A549 (cell line): ENCODE data around the gene SOX6. TPM values are rescaled to one million over a fixed set of nuclear protein-coding genes. Genes with fewer than 3 reads are reported as not detected.

Source experiments
- ATAC-seq, 2 experiments: fragments of 200-7000 bp in 1 of 2; fragments of >200 bp in 1 of 2; cut with Nextera tagmentation in 1 of 2; cut with Tn5 transposase in 1 of 2; 3 replicates each; pipeline versions ENCODE4 v1.8.0 to v1.9.1; 2018 to 2020; ENCODE audit warnings: mild to moderate bottlenecking in 1 of 2, moderate library complexity in 1 of 2
- CTCF ChIA-PET: fragments of 300-600 bp; sonication (Branson Sonifier 250); formaldehyde crosslinking; extraction: SDS; loops from one replicate; lab custom pipeline; 2021; ENCODE audit warnings: antibody characterized with exemption, inconsistent platforms; lab: Yijun Ruan, JAX
- POLR2A ChIA-PET: fragments of 350-600 bp; formaldehyde crosslinking; extraction: SDS; loops from one replicate; lab custom pipeline; 2021; ENCODE audit warnings: antibody characterized with exemption, inconsistent platforms; lab: Yijun Ruan, JAX
- DNase-seq, 2 experiments: peaks; one replicate each; pipeline versions ENCODE4 v3.0.0 to v3.0.0-alpha.2; 2011 to 2016; ENCODE audit warnings: low read depth in 1 of 2, low spot score in 1 of 2
- FAIRE-seq: peaks from 2 replicates; lab custom pipeline; 2011; peaks lifted over from hg19 to GRCh38; lab: Jason Lieb, UNC
- H3K27ac ChIP-seq, 2 experiments: fragments of >200 bp; sonication (Bioruptor Twin); formaldehyde crosslinking; 3 replicates each; pipeline ENCODE4 v1.5.1; 2016 to 2017
- H3K4me1 ChIP-seq: fragments of >200 bp; sonication (Bioruptor Twin); formaldehyde crosslinking; 3 replicates; pipeline ENCODE4 v1.6.1; 2016
- H3K4me2 ChIP-seq: fragments of >200 bp; sonication (Bioruptor Twin); formaldehyde crosslinking; 3 replicates; pipeline ENCODE4 v1.6.1; 2016
- H3K4me3 ChIP-seq: fragments of >200 bp; sonication (Bioruptor Twin); formaldehyde crosslinking; 3 replicates; pipeline ENCODE4 v1.5.1; 2016
- H3K9me3 ChIP-seq: fragments of >200 bp; sonication (Bioruptor Twin); formaldehyde crosslinking; 3 replicates; pipeline ENCODE4 v1.6.1; 2016
- ATOH8 ChIP-seq: fragments of 250-450 bp; sonication (Bioruptor Pico); IDR thresholded peaks from 2 replicates; pipeline ENCODE4 v1.5.0; 2020; ENCODE audit warnings: low read depth, mild to moderate bottlenecking, moderate library complexity
- CBX2 ChIP-seq: fragments of 200-600 bp; sonication (generic); IDR thresholded peaks from 2 replicates; pipeline ENCODE4 v1.6.1; 2016; ENCODE audit warnings: low read depth, mild to moderate bottlenecking, borderline replicate concordance
- CBX8 ChIP-seq: fragments of 200-600 bp; sonication (generic); IDR thresholded peaks from 2 replicates; pipeline ENCODE4 v1.6.1; 2016
- CEBPB ChIP-seq, 2 experiments: fragments of >200 bp in 1 of 2; sonication (Bioruptor Twin) in 1 of 2; formaldehyde crosslinking in 1 of 2; IDR thresholded peaks; 2 replicates each; pipeline ENCODE4 v1.6.1; 2012 to 2016
- CHD2 ChIP-seq: fragments of 150-350 bp; IDR thresholded peaks from 2 replicates; pipeline ENCODE4 v1.6.1; 2014; ENCODE audit warnings: low read length; ENCODE audit not compliant: partially characterized antibody
- CHD4 ChIP-seq: fragments of 200-600 bp; sonication (generic); IDR thresholded peaks from 2 replicates; pipeline ENCODE4 v1.6.1; 2016; ENCODE audit warnings: antibody characterized with exemption, mild to moderate bottlenecking, borderline replicate concordance
- EHF ChIP-seq: fragments of 250-450 bp; sonication (Bioruptor Pico); IDR thresholded peaks from 2 replicates; pipeline ENCODE4 v1.5.0; 2020; ENCODE audit warnings: mild to moderate bottlenecking
- EP300 ChIP-seq, 2 experiments: fragments of >200 bp; sonication (Bioruptor Twin); formaldehyde crosslinking; IDR thresholded peaks; 2 replicates in 1 of 2; 3 replicates in 1 of 2; pipeline ENCODE4 v1.6.1; 2016 to 2017
- ESRRA ChIP-seq: fragments of 150-350 bp; IDR thresholded peaks from 2 replicates; pipeline ENCODE4 v1.6.1; 2014; ENCODE audit warnings: mild to moderate bottlenecking, low read length, borderline replicate concordance
- FOSB ChIP-seq: fragments of 250-450 bp; sonication (Bioruptor Pico); IDR thresholded peaks from 2 replicates; pipeline ENCODE4 v1.5.0; 2020; ENCODE audit warnings: mild to moderate bottlenecking, moderate library complexity
- HDAC2 ChIP-seq: fragments of 200-600 bp; sonication (generic); IDR thresholded peaks from 2 replicates; pipeline ENCODE4 v1.6.1; 2016
- HOXB13 ChIP-seq: fragments of 250-450 bp; sonication (Bioruptor Pico); IDR thresholded peaks from 2 replicates; pipeline ENCODE4 v1.5.0; 2020; ENCODE audit warnings: low read depth, mild to moderate bottlenecking, moderate library complexity
- JUN ChIP-seq, 2 experiments: fragments of >200 bp; sonication (Bioruptor Twin); formaldehyde crosslinking; IDR thresholded peaks; 2 replicates in 1 of 2; 3 replicates in 1 of 2; pipeline ENCODE4 v1.6.1; 2016 to 2017
- KDM1A ChIP-seq: fragments of 200-600 bp; sonication (generic); IDR thresholded peaks from 2 replicates; pipeline ENCODE4 v1.6.1; 2016; ENCODE audit warnings: low read depth, mild to moderate bottlenecking
- MAZ ChIP-seq: fragments of 150-350 bp; IDR thresholded peaks from 2 replicates; pipeline ENCODE4 v1.6.1; 2014; ENCODE audit warnings: antibody characterized with exemption, low read depth, low read length, borderline replicate concordance
- NPAS2 ChIP-seq: fragments of 250-450 bp; sonication (Bioruptor Pico); IDR thresholded peaks from 2 replicates; pipeline ENCODE4 v1.8.0; 2022; ENCODE audit warnings: mild to moderate bottlenecking, moderate library complexity, borderline replicate concordance
- PHF8 ChIP-seq: fragments of 200-600 bp; sonication (generic); IDR thresholded peaks from 2 replicates; pipeline ENCODE4 v1.6.1; 2016; ENCODE audit warnings: low read depth, mild to moderate bottlenecking, antibody characterized with exemption, moderate library complexity, borderline replicate concordance
- POLR2A ChIP-seq: IDR thresholded peaks from 2 replicates; pipeline ENCODE4 v1.6.1; 2012; ENCODE audit warnings: mild to moderate bottlenecking, low read length
- RARB ChIP-seq: fragments of 250-450 bp; sonication (Bioruptor Pico); IDR thresholded peaks from 2 replicates; pipeline ENCODE4 v1.8.0; 2021; ENCODE audit warnings: mild to moderate bottlenecking, moderate library complexity
- RCOR1 ChIP-seq: fragments of 150-350 bp; IDR thresholded peaks from 2 replicates; pipeline ENCODE4 v1.6.1; 2014; ENCODE audit warnings: antibody characterized with exemption, low read length, low read depth
- RNF2 ChIP-seq: fragments of 200-600 bp; sonication (generic); IDR thresholded peaks from 2 replicates; pipeline ENCODE4 v1.6.1; 2016; ENCODE audit warnings: low read depth, mild to moderate bottlenecking, antibody characterized with exemption, moderate library complexity, borderline replicate concordance
- SREBF2 ChIP-seq: fragments of 450-650 bp; IDR thresholded peaks from 2 replicates; pipeline ENCODE4 v1.6.1; 2014; ENCODE audit warnings: mild to moderate bottlenecking, moderate library complexity
- TFCP2L1 ChIP-seq: fragments of 250-450 bp; sonication (Bioruptor Pico); IDR thresholded peaks from 2 replicates; pipeline ENCODE4 v1.5.0; 2021; ENCODE audit warnings: mild to moderate bottlenecking
- TP53 ChIP-seq: fragments of 250-450 bp; sonication (Bioruptor Pico); IDR thresholded peaks from 2 replicates; pipeline ENCODE4 v1.5.0; 2021; ENCODE audit warnings: mild to moderate bottlenecking, moderate library complexity
- ZC3H11A ChIP-seq: fragments of 450-650 bp; IDR thresholded peaks from 2 replicates; pipeline ENCODE4 v1.6.1; 2014; ENCODE audit warnings: antibody characterized with exemption, mild to moderate bottlenecking
- ZNF302 ChIP-seq: fragments of 250-450 bp; sonication (Bioruptor Pico); IDR thresholded peaks from 2 replicates; pipeline ENCODE4 v1.9.0; 2021; ENCODE audit warnings: inconsistent platforms, mild to moderate bottlenecking, moderate library complexity
- ZSCAN20 ChIP-seq: fragments of 250-450 bp; sonication (Bioruptor Pico); IDR thresholded peaks from 2 replicates; pipeline ENCODE4 v1.8.0; 2022; ENCODE audit warnings: mild to moderate bottlenecking, moderate library complexity
- WGBS: methylation state at CpG from one replicate; pipeline ENCODE4 v1.1.6; 2017; ENCODE audit errors: missing lambda C conversion rate; 5-methylcytosine and 5-hydroxymethylcytosine counted together
- polyA plus RNA-seq, 4 experiments: library from polyadenylated mRNA; depleted of rRNA in 3 of 4; stranded (reverse); fragments of >200 nt; fragmentation: RNase III in 1 of 4; extraction: RNeasy Plus Mini Kit Qiagen cat#74134 plus additional on column Dnase treatment in 1 of 4; gene quantifications; 2 replicates in 3 of 4; 3 replicates in 1 of 4; pipeline ENCODE4 v1.2.3, GENCODE V29; 2011 to 2017
- TF ChIP-seq, protein P1 (sequence below): fragments of >200 bp; sonication (Bioruptor Twin); formaldehyde crosslinking; IDR thresholded peaks from 2 replicates; pipeline ENCODE4 v1.6.1; 2016

The SOX6 gene
- polyA plus RNA-seq, 2 of the 4 experiments (the other 2 are of a cell fraction), result 0.18 TPM; not detected in 1

DNA sequence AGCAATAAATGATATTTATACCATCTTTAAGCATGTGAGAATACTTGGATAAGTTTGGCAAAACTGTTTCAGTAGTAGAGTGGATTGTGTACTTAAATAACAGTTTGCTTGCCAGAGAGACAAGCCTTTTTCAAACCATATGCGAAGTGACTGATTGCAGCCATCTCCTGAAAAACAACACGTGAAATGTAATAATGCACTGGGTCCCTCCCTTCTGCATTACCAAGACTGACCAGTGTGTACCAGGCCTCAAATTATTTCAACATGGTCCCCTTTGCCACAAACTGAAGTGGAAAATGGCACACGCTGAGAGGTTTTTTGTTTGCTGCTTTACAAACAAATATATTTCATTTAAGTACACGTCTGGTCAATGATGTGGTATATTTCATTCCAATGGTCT, 337.4 kb downstream of the SOX6 start:
- FAIRE-seq, result no peak
- 87% methylated on average over 4 of the region's 4 CpGs for WGBS

DNA sequence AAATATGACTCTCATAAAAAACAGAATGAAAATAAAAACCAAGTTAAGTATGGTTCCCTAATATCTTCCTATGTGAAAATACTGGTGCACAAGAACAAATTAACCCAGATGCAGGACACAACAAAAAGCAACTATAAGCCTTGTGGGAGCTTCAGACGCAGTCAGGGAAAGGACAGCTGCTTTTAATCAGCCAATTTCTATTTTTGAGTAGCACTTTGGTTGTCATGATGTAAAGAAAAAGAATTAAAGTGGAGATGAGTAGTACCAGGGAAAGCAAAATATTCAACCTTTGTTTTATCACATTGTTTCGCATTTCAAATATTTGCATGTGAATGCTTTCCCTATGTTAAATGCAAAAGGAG, 339.9 kb downstream of the SOX6 start:
- CTCF ChIA-PET, result no interaction called here
- no peak for ATAC-seq
- 75% methylated on average over 2 of the region's 2 CpGs for WGBS
- POLR2A ChIA-PET, result no interaction called here
- FAIRE-seq, result no peak
- no peak overlapping the region for H3K4me3 ChIP-seq
- no peak overlapping the region for H3K27ac ChIP-seq
- no peak for DNase-seq
- no peaks in the 10 kb centered on the region for H3K9me3 ChIP-seq
- H3K4me2 ChIP-seq, result no peak overlapping the region
- TF ChIP-seq CEBPB (IDR thresholded peaks at IDR 0.05) (no peak), POLR2A (no peak), TFCP2L1 (CRISPR knock-in tag) (no peak), ZNF302 (no peak), RCOR1 (no peak), ZSCAN20 (CRISPR knock-in tag) (no peak), SREBF2 (no peak), CHD2 (no peak), ESRRA (no peak), NPAS2 (CRISPR knock-in tag) (no peak), ZC3H11A (no peak), HOXB13 (no peak), JUN (IDR thresholded peaks at IDR 0.05) (no peak), CBX2 (no peak), MAZ (no peak), FOSB (CRISPR knock-in tag) (no peak), HDAC2 (no peak), CBX8 (no peak)
- TF ChIP-seq, protein P1, sequence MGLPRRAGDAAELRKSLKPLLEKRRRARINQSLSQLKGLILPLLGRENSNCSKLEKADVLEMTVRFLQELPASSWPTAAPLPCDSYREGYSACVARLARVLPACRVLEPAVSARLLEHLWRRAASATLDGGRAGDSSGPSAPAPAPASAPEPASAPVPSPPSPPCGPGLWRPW, result no peak
- no peaks in the 10 kb centered on the region for H3K4me1 ChIP-seq

More for the DNA sequence above, 337.4 kb downstream of the SOX6 start:
- ATAC-seq, result no peak
- ChIA-PET POLR2A (no interaction called here), CTCF (no interaction called here)
- Histone ChIP-seq H3K27ac (no peak overlapping the region), H3K4me2 (no peak overlapping the region), H3K9me3 (no peaks in the 10 kb centered on the region), H3K4me1 (no peaks in the 10 kb centered on the region), H3K4me3 (no peak overlapping the region)
- no peak for TF ChIP-seq CBX8
- TF ChIP-seq KDM1A, result no peak
- TF ChIP-seq CEBPB (IDR thresholded peaks at IDR 0.05), result no peak
- TF ChIP-seq EHF (CRISPR knock-in tag), result no peak
- TF ChIP-seq CHD4, result no peak
- no peak for TF ChIP-seq PHF8
- no peak for TF ChIP-seq ATOH8 (CRISPR knock-in tag)
- TF ChIP-seq RCOR1, result no peak
- no peak for TF ChIP-seq RARB
- no peak for TF ChIP-seq EP300 (IDR thresholded peaks at IDR 0.05)
- no peak for TF ChIP-seq RNF2
- no peak for TF ChIP-seq TP53 (CRISPR knock-in tag)
- no peak for DNase-seq
